H1 (cell line): ENCODE data around the gene TENT4A.

Experiments
- CTCF ChIP-seq, 3 experiments: IDR thresholded peaks; 1 replicate in 2 of 3; 2 replicates in 1 of 3; pipeline versions ENCODE4 v1.5.1 to v1.6.1; 2011; ENCODE audit warnings: low read length in 3 of 3, mild to moderate bottlenecking in 3 of 3, inconsistent platforms in 2 of 3, low read depth in 1 of 3, moderate library complexity in 1 of 3; ENCODE audit not compliant: insufficient read depth in 1 of 3; ENCODE audit errors: control extremely low read depth in 1 of 3
- FOSL1 ChIP-seq: IDR thresholded peaks from 2 replicates; pipeline ENCODE4 v1.6.1; 2011; ENCODE audit warnings: mild to moderate bottlenecking, low read depth, low read length, moderate library complexity; ENCODE audit not compliant: insufficient read depth
- SIN3A ChIP-seq, 2 experiments: IDR thresholded peaks in 1 of 2; conservative IDR thresholded peaks in 1 of 2; 2 replicates each; pipeline ENCODE4 v1.6.1; 2011 to 2012; ENCODE audit warnings: low read length in 2 of 2, improper control_type of control experiment in 1 of 2, low read depth in 1 of 2, mild to moderate bottlenecking in 1 of 2
- TAF1 ChIP-seq: IDR thresholded peaks from 2 replicates; pipeline ENCODE4 v1.6.1; 2011; ENCODE audit warnings: mild to moderate bottlenecking, low read depth, low read length
- YY1 ChIP-seq: IDR thresholded peaks from 2 replicates; pipeline ENCODE4 v1.6.1; 2011; ENCODE audit warnings: low read depth, mild to moderate bottlenecking, low read length

- TF ChIP-seq TAF1 (no peak), CTCF (IDR thresholded peaks at IDR 0.05; ENCODE audit: control extremely low read depth in 1 of 3, insufficient read depth in 1 of 3, low read depth in 1 of 3, low read length in 3 of 3) (no peak), YY1 (no peak), SIN3A (conservative IDR thresholded peaks at IDR 0.05 in 1 of 2, IDR thresholded peaks at IDR 0.05 in 1 of 2; ENCODE audit: low read depth in 1 of 2, low read length in 2 of 2) (no peak), FOSL1 (no peak)
Measured at GRCh38 chr5:6726006-6726405, 12.8 kb downstream of the TENT4A start.
